ENCODE measurements around the gene ADAMTS4. TPM values are rescaled to one million over a fixed set of nuclear protein-coding genes. Genes with fewer than 3 reads are reported as not detected.

ADAMTS4 gene
- total RNA-seq, 6 experiments from 2014 or later = 3.4 to 8.3 (median 6.5) TPM

GRCh38 chr1:161196521-161197451 lies 2.1 kb downstream of the ADAMTS4 start:
- no peak for TF ChIP-seq CTCF (IDR thresholded peaks at IDR 0.05)
- DNase-seq = peak; percentile 68
- Mint-ChIP-seq H3K27ac (peak overlapping the region; percentile 86), H3K4me3 (peak overlapping the region; percentile 81), H3K4me1 (ENCODE audit: low read depth) (peaks cover 59% of the 10 kb centered on the region), H3K9me3 (no peaks in the 10 kb centered on the region), H3K27me3 (ENCODE audit: insufficient read depth) (peaks cover 5% of the 10 kb centered on the region), H3K36me3 (ENCODE audit: low read depth) (no peaks in the 10 kb centered on the region)

GRCh38 chr1:161196111-161196510 lies 2.7 kb downstream of the ADAMTS4 start:
- peak overlapping the region; percentile 86 for H3K27ac Mint-ChIP-seq
- H3K4me3 Mint-ChIP-seq = no peak overlapping the region; the same call in 1 of the 2 replicates
- DNase-seq = no peak
- H3K4me1 Mint-ChIP-seq (ENCODE audit: low read depth) = peaks cover 53% of the 10 kb centered on the region
- H3K27me3 Mint-ChIP-seq (ENCODE audit: insufficient read depth) = peaks cover 5% of the 10 kb centered on the region; the same call in 1 of the 2 replicates
- no peak for TF ChIP-seq CTCF (IDR thresholded peaks at IDR 0.05)
- H3K9me3 Mint-ChIP-seq = no peaks in the 10 kb centered on the region
- no peaks in the 10 kb centered on the region for H3K36me3 Mint-ChIP-seq (ENCODE audit: low read depth)

- no peak for DNase-seq
These were observed 3.7 kb downstream of the ADAMTS4 start for GRCh38 chr1:161195171-161195570.

GRCh38 chr1:161193561-161194235 lies 5.2 kb downstream of the ADAMTS4 start:
- TF ChIP-seq CTCF (IDR thresholded peaks at IDR 0.05) = 0 out of 2 replicates have a peak, but pooled peaks have one; percentile 13
- Mint-ChIP-seq H3K4me1 (ENCODE audit: low read depth) (peaks cover 38% of the 10 kb centered on the region), H3K27ac (no peak overlapping the region), H3K9me3 (no peaks in the 10 kb centered on the region), H3K4me3 (no peak overlapping the region), H3K36me3 (ENCODE audit: low read depth) (no peaks in the 10 kb centered on the region), H3K27me3 (ENCODE audit: insufficient read depth) (peaks cover 2% of the 10 kb centered on the region; the same call in 1 of the 2 replicates)
- no peak for DNase-seq

More at GRCh38 chr1:161195171-161195570, 3.7 kb downstream of the ADAMTS4 start:
- H3K36me3 Mint-ChIP-seq (ENCODE audit: low read depth) = no peaks in the 10 kb centered on the region
- peaks cover 43% of the 10 kb centered on the region for H3K4me1 Mint-ChIP-seq (ENCODE audit: low read depth)
- no peak overlapping the region for H3K4me3 Mint-ChIP-seq
- H3K9me3 Mint-ChIP-seq = no peaks in the 10 kb centered on the region
- no peak for TF ChIP-seq CTCF (IDR thresholded peaks at IDR 0.05)
- no peak overlapping the region; the same call in 1 of the 2 replicates for H3K27ac Mint-ChIP-seq
- peaks cover 3% of the 10 kb centered on the region; the same call in 1 of the 2 replicates for H3K27me3 Mint-ChIP-seq (ENCODE audit: insufficient read depth)

- Mint-ChIP-seq H3K36me3 (ENCODE audit: low read depth) (no peaks in the 10 kb centered on the region), H3K27ac (peak overlapping the region; percentile 50), H3K4me1 (ENCODE audit: low read depth) (peaks cover 29% of the 10 kb centered on the region), H3K4me3 (no peak overlapping the region), H3K27me3 (ENCODE audit: insufficient read depth) (peaks cover 1% of the 10 kb centered on the region; the same call in 1 of the 2 replicates), H3K9me3 (no peaks in the 10 kb centered on the region)
- DNase-seq = peak; percentile 57
- peak; percentile 92 for TF ChIP-seq CTCF (IDR thresholded peaks at IDR 0.05)
These were observed 6.1 kb downstream of the ADAMTS4 start for GRCh38 chr1:161192476-161193465.

Data from HFFc6 (cell line).